B cell (primary cell): ENCODE data around the gene RABGAP1. TPM values are rescaled to one million over a fixed set of nuclear protein-coding genes. Genes with fewer than 3 reads are reported as not detected.

ENCODE experiments used
- ATAC-seq: fragments of 200-7000 bp; cut with Tn5 transposase; one replicate; pipeline ENCODE4 v1.10.0; 2021; ENCODE audit warnings: low read depth, mild to moderate bottlenecking, moderate number of reproducible peaks, moderate library complexity
- CTCF ChIA-PET: fragments of 350-600 bp; sonication (Branson Sonifier 250); formaldehyde crosslinking; loops from one replicate; lab custom pipeline; 2021; ENCODE audit warnings: antibody characterized with exemption, inconsistent platforms; lab: Charles Lee
- POLR2A ChIA-PET: fragments of 350-600 bp; sonication (Branson Sonifier 250); formaldehyde crosslinking; loops from one replicate; lab custom pipeline; 2021; ENCODE audit warnings: antibody characterized with exemption; lab: Charles Lee
- DNase-seq: peaks from one replicate; pipeline ENCODE4 v3.0.0; 2013
- H2AFZ ChIP-seq: 2 replicates; pipeline ENCODE4 v1.6.1; 2012; ENCODE audit warnings: mild to moderate bottlenecking, low read depth, low read length; ENCODE audit not compliant: insufficient read depth, poor library complexity, severe bottlenecking
- H3K27ac ChIP-seq, 2 donors: 1 replicate in 1 of 2; 2 replicates in 1 of 2; pipeline ENCODE4 v1.5.1; 2012 to 2013; ENCODE audit warnings: low read length in 2 of 2, mild to moderate bottlenecking in 2 of 2, moderate library complexity in 1 of 2
- H3K27me3 ChIP-seq, 4 experiments: fragments of 200-600 bp in 1 of 4; sonication (generic) in 1 of 4; replicated peaks in 1 of 4; 1 replicate in 2 of 4; 2 replicates in 2 of 4; pipeline versions ENCODE4 v1.6.1 to v1.7.0; 2013 to 2016; ENCODE audit warnings: low read length in 3 of 4, mild to moderate bottlenecking in 2 of 4, mixed read lengths in 1 of 4, moderate library complexity in 1 of 4; ENCODE audit not compliant: insufficient read depth in 4 of 4, control insufficient read depth in 3 of 4; ENCODE audit errors: control extremely low read depth in 1 of 4
- H3K36me3 ChIP-seq, 2 experiments: replicated peaks in 1 of 2; 1 replicate in 1 of 2; 2 replicates in 1 of 2; pipeline versions ENCODE4 v1.6.1 to v1.7.1; 2013; ENCODE audit warnings: low read length in 1 of 2; ENCODE audit not compliant: insufficient read depth in 2 of 2, control insufficient read depth in 1 of 2; ENCODE audit errors: control extremely low read depth in 1 of 2, extremely low read depth in 1 of 2
- H3K4me1 ChIP-seq, 2 donors: fragments of 200-600 bp in 1 of 2; sonication (generic) in 1 of 2; 1 replicate in 1 of 2; 2 replicates in 1 of 2; pipeline versions ENCODE4 v1.5.1 to v1.6.1; 2013 to 2017; ENCODE audit warnings: low read length in 2 of 2; ENCODE audit not compliant: control insufficient read depth in 2 of 2, insufficient read depth in 2 of 2
- H3K4me2 ChIP-seq: replicated peaks from 2 replicates; pipeline ENCODE3; 2012; ENCODE audit warnings: mild to moderate bottlenecking, low read depth, low read length; ENCODE audit not compliant: poor library complexity, severe bottlenecking
- H3K4me3 ChIP-seq, 5 experiments: fragments of 200-600 bp in 1 of 5; sonication (generic) in 1 of 5; 1 replicate in 3 of 5; 2 replicates in 2 of 5; pipeline versions ENCODE4 v1.5.1 to v1.7.0; 2011 to 2016; ENCODE audit warnings: low read length in 4 of 5, mild to moderate bottlenecking in 4 of 5, low read depth in 2 of 5, control low read depth in 1 of 5, moderate library complexity in 1 of 5; ENCODE audit not compliant: insufficient read depth in 1 of 5; ENCODE audit errors: control extremely low read depth in 1 of 5, extremely low read depth in 1 of 5
- H3K79me2 ChIP-seq: fragments of 200-600 bp; sonication (generic); one replicate; pipeline ENCODE4 v1.6.0; 2016; ENCODE audit warnings: low read length; ENCODE audit not compliant: control insufficient read depth, insufficient read depth
- H3K9ac ChIP-seq: fragments of 200-600 bp; sonication (generic); 2 replicates; pipeline ENCODE4 v1.6.1; 2017; ENCODE audit warnings: mild to moderate bottlenecking, low read length, moderate library complexity
- H3K9me3 ChIP-seq, 3 donors: one replicate each; pipeline versions ENCODE4 v1.6.1 to v1.7.1; 2013; ENCODE audit warnings: low read length in 2 of 3; ENCODE audit not compliant: control insufficient read depth in 2 of 3, insufficient read depth in 1 of 3; ENCODE audit errors: control extremely low read depth in 1 of 3
- H4K20me1 ChIP-seq: 2 replicates; pipeline ENCODE4 v1.6.0; 2012; ENCODE audit warnings: mild to moderate bottlenecking, low read length; ENCODE audit not compliant: insufficient read depth, control insufficient read depth, poor library complexity, severe bottlenecking
- H3K27ac Mint-ChIP-seq: one replicate; pipeline ENCODE4 v1.8.0; 2021; ENCODE audit warnings: mixed read lengths
- H3K27me3 Mint-ChIP-seq: one replicate; pipeline ENCODE4 v1.8.0; 2021; ENCODE audit warnings: mixed read lengths
- H3K4me1 Mint-ChIP-seq: one replicate; pipeline ENCODE4 v1.8.0; 2021; ENCODE audit warnings: mixed read lengths
- H3K4me3 Mint-ChIP-seq: one replicate; pipeline ENCODE4 v1.8.0; 2021; ENCODE audit warnings: mixed read lengths
- H3K9me3 Mint-ChIP-seq: one replicate; pipeline ENCODE4 v1.8.0; 2022; ENCODE audit warnings: mixed read lengths; ENCODE audit not compliant: insufficient read depth
- CTCF ChIP-seq: fragments of 200-600 bp; IDR thresholded peaks from one replicate; pipeline ENCODE4 v1.8.0; 2022; ENCODE audit warnings: antibody characterized with exemption, mild to moderate bottlenecking
- EZH2 ChIP-seq: IDR thresholded peaks from 2 replicates; pipeline ENCODE4 v1.6.1; 2012; ENCODE audit warnings: borderline replicate concordance, low read depth, mild to moderate bottlenecking, moderate library complexity, low read length; ENCODE audit not compliant: insufficient read depth, poor library complexity, severe bottlenecking
- WGBS: methylation state at CpG from one replicate; pipeline ENCODE4 v1.1.5; 2013; ENCODE audit warnings: missing lambda C conversion rate; ENCODE audit not compliant: insufficient coverage; 5-methylcytosine and 5-hydroxymethylcytosine counted together
- intact Hi-C: fragments of 100-400 bp; cut with micrococcal nuclease; formaldehyde crosslinking; loops from one replicate; pipeline ENCODE4 v1.10.0; 2022
- polyA plus RNA-seq: library from polyadenylated mRNA; depleted of rRNA; stranded (reverse); fragments of >200 nt; gene quantifications from 2 replicates; pipeline ENCODE4 v1.2.3, GENCODE V29; 2012
- total RNA-seq, 2 donors: library from RNA; stranded (reverse); fragments of 120-200 nt in 1 of 2; gene quantifications; 1 replicate in 1 of 2; 2 replicates in 1 of 2; pipeline versions ENCODE4 v1.2.3 to v1.2.4, GENCODE V29; 2013 to 2022

The RABGAP1 gene
- total and polyA plus RNA-seq, 2 donors (not counting 1 experiment from before 2014, with no cell fraction given): 13.9 to 81.0 TPM

- H3K27ac ChIP-seq: no peak overlapping the region
- H3K9ac ChIP-seq: no peak overlapping the region
- Mint-ChIP-seq H3K9me3 (no peaks in the 10 kb centered on the region), H3K4me3 (no peak overlapping the region), H3K27me3 (no peaks in the 10 kb centered on the region), H3K4me1 (peaks cover 3% of the 10 kb centered on the region), H3K27ac (no peak overlapping the region)
- H3K27me3 ChIP-seq: no peaks in the 10 kb centered on the region
- CTCF ChIA-PET: interaction anchor here (0.8 kb wide), 1 partner anchor 12 kb away, joined by 4 read pairs; no protein-coding TSS in a partner anchor
- peaks cover 0 to 3% of the 10 kb centered on the region in 2 donors for H3K4me1 ChIP-seq
- H3K4me3 ChIP-seq: no peak overlapping the region
- no peak overlapping the region for H3K4me2 ChIP-seq
- WGBS: no CpG with 5 or more reads among the region's 2 CpGs
- intact Hi-C loops: no loop called here
- no peaks in the 10 kb centered on the region for H3K79me2 ChIP-seq
- no peaks in the 10 kb centered on the region for H4K20me1 ChIP-seq
- POLR2A ChIA-PET: no interaction called here
- no peak for ATAC-seq
- peaks cover 6 to 29% of the 10 kb centered on the region in 2 experiments for H3K36me3 ChIP-seq
- TF ChIP-seq CTCF (no peak), EZH2 (no peak)
- no peaks in the 10 kb centered on the region for H3K9me3 ChIP-seq
- no peak overlapping the region for H2AFZ ChIP-seq
- DNase-seq: no peak
Observed at GRCh38 chr9:123003466-123003865, 62.6 kb downstream of the RABGAP1 start.

DNA sequence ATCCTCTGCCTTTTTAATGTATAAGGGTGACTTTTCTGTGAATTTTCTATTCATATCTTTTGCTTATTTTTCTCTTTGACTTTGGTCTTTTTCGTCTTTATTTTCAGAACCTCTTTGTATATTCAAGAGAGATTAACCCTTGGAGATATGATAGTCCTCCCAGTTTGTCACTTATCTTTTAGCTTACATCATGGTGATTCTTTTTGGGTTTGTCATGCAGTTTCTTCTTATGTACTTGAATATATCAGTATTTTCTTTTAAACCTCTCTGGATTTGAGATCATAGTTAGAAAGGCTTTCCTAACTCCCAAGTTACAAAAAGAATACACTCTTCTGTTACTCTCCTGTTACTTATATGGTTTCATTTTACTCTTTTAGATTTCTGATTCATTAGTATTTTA lies 65.1 kb downstream of the RABGAP1 start:
- POLR2A ChIA-PET: no interaction called here

More for the DNA sequence above, 65.1 kb downstream of the RABGAP1 start:
- Mint-ChIP-seq H3K27ac (no peak overlapping the region), H3K4me3 (no peak overlapping the region), H3K9me3 (no peaks in the 10 kb centered on the region), H3K4me1 (peaks cover 3% of the 10 kb centered on the region), H3K27me3 (no peaks in the 10 kb centered on the region)
- TF ChIP-seq CTCF (no peak), EZH2 (no peak)
- DNase-seq: no peak
- no CpG with 5 or more reads among the region's 1 CpG for WGBS
- CTCF ChIA-PET: no interaction called here
- Histone ChIP-seq H3K9ac (no peak overlapping the region), H3K9me3 (no peaks in the 10 kb centered on the region), H4K20me1 (no peaks in the 10 kb centered on the region), H3K27me3 (no peaks in the 10 kb centered on the region), H3K4me3 (no peak overlapping the region), H3K79me2 (no peaks in the 10 kb centered on the region), H2AFZ (no peak overlapping the region), H3K36me3 (peaks cover 6 to 16% of the 10 kb centered on the region in 2 experiments), H3K27ac (no peak overlapping the region), H3K4me2 (no peak overlapping the region), H3K4me1 (peaks cover 0 to 3% of the 10 kb centered on the region in 2 donors)
- intact Hi-C loops: no loop called here
- no peak for ATAC-seq
